Neural cell (in vitro differentiated cells): ENCODE data around the gene SP6. TPM values are rescaled to one million over a fixed set of nuclear protein-coding genes. Genes with fewer than 3 reads are reported as not detected.

Experiments used
- H2AFZ ChIP-seq: fragments of 200-600, 300-800 bp; sonication (generic), shearing (Covaris generic); 2 replicates; pipeline ENCODE4 v1.6.0; 2014; ENCODE audit warnings: low read depth, mild to moderate bottlenecking, antibody characterized with exemption, low read length, moderate library complexity
- H3F3A ChIP-seq: fragments of 200-600 bp; shearing (Covaris generic); 2 replicates; pipeline ENCODE4 v1.6.1; 2016; ENCODE audit warnings: mild to moderate bottlenecking, moderate library complexity, mixed read lengths, antibody characterized with exemption, low read length; ENCODE audit not compliant: insufficient read depth, poor library complexity, severe bottlenecking
- H3K27ac ChIP-seq: fragments of 200-600, 300-800 bp; sonication (generic), shearing (Covaris generic); 2 replicates; pipeline ENCODE4 v1.5.1; 2014; ENCODE audit warnings: mild to moderate bottlenecking, low read length, moderate library complexity
- H3K27me3 ChIP-seq: fragments of 300-800, 200-600 bp; sonication (generic), shearing (Covaris generic); 2 replicates; pipeline ENCODE4 v1.6.0; 2014; ENCODE audit warnings: mild to moderate bottlenecking, low read depth, low read length, moderate library complexity; ENCODE audit not compliant: insufficient read depth
- H3K36me3 ChIP-seq: fragments of 300-800, 200-600 bp; sonication (generic), shearing (Covaris generic); 2 replicates; pipeline ENCODE4 v1.5.1; 2014; ENCODE audit warnings: mild to moderate bottlenecking, antibody characterized with exemption, low read length, moderate library complexity; ENCODE audit not compliant: insufficient read depth
- H3K4me2 ChIP-seq: fragments of 300-800, 200-600 bp; sonication (generic), shearing (Covaris generic); 2 replicates; pipeline ENCODE4 v1.6.0; 2014; ENCODE audit warnings: mild to moderate bottlenecking, low read length
- H3K4me3 ChIP-seq: fragments of 300-800, 200-600 bp; sonication (generic), shearing (Covaris generic); 2 replicates; pipeline ENCODE4 v1.5.1; 2014; ENCODE audit warnings: mild to moderate bottlenecking, low read length, moderate library complexity
- H3K79me2 ChIP-seq: fragments of 200-600 bp; shearing (Covaris generic); replicated peaks from 2 replicates; pipeline ENCODE4 v1.6.0; 2014; ENCODE audit warnings: mild to moderate bottlenecking, low read length, moderate library complexity; ENCODE audit not compliant: insufficient read depth
- H3K9ac ChIP-seq: fragments of 300-800, 200-600 bp; sonication (generic), shearing (Covaris generic); 2 replicates; pipeline ENCODE4 v1.6.1; 2016; ENCODE audit warnings: mild to moderate bottlenecking, low read length, mixed read lengths
- H3K9me2 ChIP-seq: fragments of 200-600 bp; shearing (Covaris generic); 2 replicates; pipeline ENCODE4 v1.6.1; 2016; ENCODE audit warnings: mild to moderate bottlenecking, low read length, mixed read lengths; ENCODE audit not compliant: insufficient read depth
- H3K9me3 ChIP-seq: fragments of 200-600, 300-800 bp; sonication (generic), shearing (Covaris generic); 2 replicates; pipeline ENCODE4 v1.6.1; 2016; ENCODE audit warnings: mild to moderate bottlenecking, mixed run types, low read length, moderate library complexity, mixed read lengths
- H4K20me1 ChIP-seq: fragments of 200-600 bp; shearing (Covaris generic); 2 replicates; pipeline ENCODE4 v1.6.1; 2016; ENCODE audit warnings: mild to moderate bottlenecking, mixed run types; ENCODE audit not compliant: insufficient read depth
- CTCF ChIP-seq: fragments of 450-650 bp; IDR thresholded peaks from 2 replicates; pipeline ENCODE4 v1.5.1; 2014; ENCODE audit warnings: antibody characterized with exemption, mild to moderate bottlenecking, moderate library complexity; ENCODE audit not compliant: poor library complexity, severe bottlenecking
- EP300 ChIP-seq: fragments of 450-650 bp; conservative IDR thresholded peaks from 2 replicates; pipeline ENCODE4 v1.6.1; 2014; ENCODE audit warnings: antibody characterized with exemption, mild to moderate bottlenecking, moderate library complexity; ENCODE audit not compliant: poor library complexity, severe bottlenecking
- EZH2 ChIP-seq: fragments of 200-600, 300-800 bp; shearing (Covaris generic), sonication (generic); IDR thresholded peaks from 2 replicates; pipeline ENCODE4 v1.6.1; 2014; ENCODE audit warnings: antibody characterized with exemption, low read length, borderline replicate concordance, mild to moderate bottlenecking; ENCODE audit not compliant: insufficient read depth, poor library complexity, severe bottlenecking
- MXI1 ChIP-seq: fragments of 450-650 bp; conservative IDR thresholded peaks from 2 replicates; pipeline ENCODE4 v1.6.1; 2014; ENCODE audit warnings: antibody characterized with exemption, mild to moderate bottlenecking; ENCODE audit not compliant: poor library complexity, severe bottlenecking
- POLR2AphosphoS5 ChIP-seq: IDR thresholded peaks from 2 replicates; pipeline ENCODE4 v1.6.1; 2012
- RAD21 ChIP-seq: fragments of 450-650 bp; conservative IDR thresholded peaks from 2 replicates; pipeline ENCODE4 v1.6.1; 2014; ENCODE audit warnings: antibody characterized with exemption, mild to moderate bottlenecking, moderate library complexity
- REST ChIP-seq: IDR thresholded peaks from 2 replicates; pipeline ENCODE4 v1.6.1; 2012; ENCODE audit warnings: borderline replicate concordance
- SMC3 ChIP-seq: fragments of 450-650 bp; conservative IDR thresholded peaks from 2 replicates; pipeline ENCODE4 v1.6.1; 2014; ENCODE audit warnings: antibody characterized with exemption, mild to moderate bottlenecking, moderate library complexity; ENCODE audit not compliant: poor library complexity
- TAF1 ChIP-seq: IDR thresholded peaks from 2 replicates; pipeline ENCODE4 v1.6.1; 2012; ENCODE audit warnings: low read depth
- polyA plus RNA-seq: library from polyadenylated mRNA; depleted of rRNA; stranded (reverse); fragments of >200 nt; gene quantifications from 2 replicates; pipeline ENCODE4 v1.2.3, GENCODE V29; 2014

The SP6 gene
- polyA plus RNA-seq, 1 donor from 2014 or later, result 0.42 TPM

- Histone ChIP-seq H4K20me1 (no peaks in the 10 kb centered on the region), H3K9ac (peak overlapping the region; percentile 72), H3K9me2 (no peaks in the 10 kb centered on the region), H3K27ac (no peak overlapping the region), H3K9me3 (no peaks in the 10 kb centered on the region), H3F3A (no peaks in the 10 kb centered on the region), H3K4me2 (no peak overlapping the region), H3K27me3 (no peaks in the 10 kb centered on the region), H3K36me3 (no peaks in the 10 kb centered on the region), H3K79me2 (no peaks in the 10 kb centered on the region), H2AFZ (no peak overlapping the region), H3K4me3 (peak overlapping the region; percentile 96)
- TF ChIP-seq MXI1, result no peak
- TF ChIP-seq EZH2, result no peak
- no peak for TF ChIP-seq TAF1
- no peak for TF ChIP-seq SMC3
- TF ChIP-seq POLR2AphosphoS5, result no peak
Observed at GRCh38 chr17:47820033-47820789, 30.8 kb downstream of the SP6 start.

GRCh38 chr17:47819475-47819874 lies 31.5 kb downstream of the SP6 start:
- Histone ChIP-seq H4K20me1 (no peaks in the 10 kb centered on the region), H3K9me2 (no peaks in the 10 kb centered on the region), H3K9me3 (no peaks in the 10 kb centered on the region), H3F3A (no peaks in the 10 kb centered on the region), H3K27me3 (no peaks in the 10 kb centered on the region), H3K9ac (no peak overlapping the region), H3K36me3 (no peaks in the 10 kb centered on the region), H3K27ac (no peak overlapping the region), H3K79me2 (no peaks in the 10 kb centered on the region), H3K4me3 (no peak overlapping the region), H2AFZ (no peak overlapping the region), H3K4me2 (no peak overlapping the region)
- TF ChIP-seq REST, result no peak
- TF ChIP-seq CTCF, result no peak
- TF ChIP-seq POLR2AphosphoS5, result no peak
- TF ChIP-seq MXI1, result no peak
- no peak for TF ChIP-seq RAD21
- no peak for TF ChIP-seq SMC3
- TF ChIP-seq EP300, result no peak
- TF ChIP-seq TAF1, result no peak
- no peak for TF ChIP-seq EZH2
